OCI-M2 (cell line): Measurements from ENCODE around the gene TEX101.
"Not testable (repeated sequence)": the region's sequence is repeated elsewhere in the genome, so short reads cannot be mapped to it uniquely, and the experiment has no call there.

Source experiments
- DNase-seq: peaks from one replicate; lab custom pipeline; 2025; ENCODE audit not compliant: unreplicated experiment; lab: John Stamatoyannopoulos, UW

Gene TEX101, protein sequence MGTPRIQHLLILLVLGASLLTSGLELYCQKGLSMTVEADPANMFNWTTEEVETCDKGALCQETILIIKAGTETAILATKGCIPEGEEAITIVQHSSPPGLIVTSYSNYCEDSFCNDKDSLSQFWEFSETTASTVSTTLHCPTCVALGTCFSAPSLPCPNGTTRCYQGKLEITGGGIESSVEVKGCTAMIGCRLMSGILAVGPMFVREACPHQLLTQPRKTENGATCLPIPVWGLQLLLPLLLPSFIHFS

GRCh38 chr19:43414554-43414953 is at the start of gene TEX101:
Gene TEX101 (plus strand): TSS chr19:43414890. CDS start chr19:43415920, 1,030 bp downstream.
- no peak for DNase-seq

GRCh38 chr19:43365677-43366076 is 49.0 kb upstream of the TEX101 start:
- not testable (repeated sequence) for DNase-seq

GRCh38 chr19:43367822-43368221 is 46.9 kb upstream of the TEX101 start:
- DNase-seq = no peak

- not testable (repeated sequence) for DNase-seq
Observed at GRCh38 chr19:43368897-43369296, 45.8 kb upstream of the TEX101 start.

GRCh38 chr19:43371909-43372308 is 42.8 kb upstream of the TEX101 start:
- no peak for DNase-seq

- no peak for DNase-seq
Observed at GRCh38 chr19:43372462-43372861, 42.2 kb upstream of the TEX101 start.

GRCh38 chr19:43377624-43378023 is 37.1 kb upstream of the TEX101 start:
- DNase-seq = not testable (repeated sequence)

DNA sequence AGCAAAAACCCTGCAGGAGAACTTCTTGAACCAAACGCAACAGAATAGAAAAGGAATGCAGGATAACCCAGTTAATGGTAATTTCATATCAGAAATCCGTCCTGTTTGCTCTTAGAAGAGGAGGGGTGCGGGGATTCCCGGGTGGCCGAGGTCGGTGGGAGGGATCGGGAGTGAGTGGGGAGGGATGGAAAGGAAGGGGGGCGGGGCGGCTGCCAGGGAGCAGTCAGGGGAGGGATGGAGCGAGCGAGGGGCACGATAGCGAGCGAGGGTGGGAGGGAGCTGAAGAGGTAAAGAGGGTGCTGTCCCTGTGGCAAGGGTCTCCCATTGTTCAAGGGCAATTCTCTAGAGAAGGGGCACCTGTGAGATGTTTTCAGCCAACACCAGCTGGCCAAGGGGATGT is 34.7 kb upstream of the TEX101 start:
- no peak for DNase-seq

GRCh38 chr19:43380771-43381386 is 33.8 kb upstream of the TEX101 start:
- no peak for DNase-seq

DNA sequence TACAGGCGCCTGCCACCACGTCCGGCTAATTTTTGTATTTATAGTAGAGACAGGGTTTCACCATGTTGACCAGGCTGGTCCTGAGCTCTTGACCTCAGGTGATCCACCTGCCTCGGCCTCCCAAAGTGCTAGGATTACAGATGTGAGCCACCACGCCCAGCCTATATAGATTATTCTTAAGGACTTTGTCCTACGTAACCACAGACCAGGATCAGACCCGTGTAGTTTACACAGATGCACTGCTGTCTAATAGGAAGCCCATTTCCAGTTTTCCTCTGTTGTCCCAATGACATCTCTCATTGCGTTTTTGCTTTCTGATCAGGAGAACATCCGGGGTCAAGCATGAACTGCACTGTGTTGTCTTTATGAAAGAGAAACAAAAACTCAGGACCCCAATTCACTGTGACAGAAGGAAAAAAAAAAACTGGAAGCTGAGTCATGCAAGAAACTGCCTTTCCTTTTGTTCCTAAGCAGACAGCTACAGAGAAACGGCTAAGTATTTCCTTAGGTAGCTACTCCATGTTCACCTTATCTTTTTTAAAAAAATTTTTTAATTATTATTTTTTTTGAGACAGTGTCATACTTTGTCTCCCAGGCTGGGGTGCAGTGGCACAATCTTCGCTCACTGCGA is 32.0 kb upstream of the TEX101 start:
- DNase-seq = not testable (repeated sequence)

- DNase-seq = not testable (repeated sequence)
Observed at GRCh38 chr19:43383254-43383653, 31.4 kb upstream of the TEX101 start.

DNA sequence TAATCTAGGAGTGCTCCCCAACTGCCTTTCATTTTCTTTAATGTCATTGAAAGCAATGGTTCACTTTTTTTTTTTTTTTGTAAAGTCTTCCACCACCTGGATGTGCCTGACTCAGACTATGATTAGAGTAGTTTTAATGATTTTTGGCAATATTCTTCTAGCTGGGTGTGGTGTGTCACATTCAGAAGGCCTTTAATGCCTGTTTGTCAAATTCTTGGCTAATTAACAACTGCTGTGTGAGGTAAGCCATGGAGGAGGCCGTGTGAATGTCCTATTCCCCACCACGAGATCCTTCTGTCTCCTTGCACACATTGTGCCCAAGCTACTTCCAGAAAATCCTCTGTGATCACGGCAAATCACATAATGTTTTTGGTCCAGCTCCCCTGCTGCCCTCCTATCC is 30.9 kb upstream of the TEX101 start:
- DNase-seq = not testable (repeated sequence)

- DNase-seq = not testable (repeated sequence)
Observed at GRCh38 chr19:43390903-43391551, 23.7 kb upstream of the TEX101 start.

DNA sequence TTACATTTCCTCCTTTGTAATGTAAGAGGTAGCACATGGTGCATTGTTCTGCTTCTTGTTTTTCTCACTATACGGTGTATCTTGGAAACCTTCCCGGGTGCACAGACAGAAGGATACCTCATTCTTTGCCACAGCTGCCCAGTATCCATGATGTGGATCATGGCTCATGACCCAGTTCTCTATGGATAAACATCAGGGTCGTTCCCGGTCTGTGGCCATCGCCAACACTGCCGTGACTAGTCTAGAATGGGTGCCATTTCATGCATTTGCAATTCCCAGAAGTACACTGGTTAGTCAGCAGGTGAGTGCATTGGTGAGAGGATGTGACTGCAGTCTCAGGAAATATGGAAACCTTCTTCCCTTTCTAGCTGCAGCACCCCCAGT is 23.1 kb upstream of the TEX101 start:
- DNase-seq = not testable (repeated sequence)

DNA sequence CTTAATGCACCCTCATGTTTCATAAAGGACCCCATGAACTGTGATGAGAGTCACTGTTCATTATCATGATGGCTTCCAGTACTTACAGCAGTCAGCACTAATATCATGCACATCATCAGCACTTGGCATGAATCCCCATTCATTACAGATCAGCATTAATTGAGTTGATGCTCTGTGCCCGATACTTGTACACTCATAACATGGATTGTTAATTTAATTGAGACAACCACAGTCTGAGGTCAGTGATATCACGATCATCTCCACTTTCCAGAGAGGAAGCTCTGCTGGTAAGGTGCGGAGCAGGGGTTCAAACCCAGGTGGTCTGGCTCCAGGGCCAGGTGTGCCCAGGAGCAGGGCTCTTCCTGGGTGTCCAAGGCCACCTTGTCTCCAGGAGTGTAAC is 21.2 kb upstream of the TEX101 start:
- DNase-seq = not testable (repeated sequence)

DNA sequence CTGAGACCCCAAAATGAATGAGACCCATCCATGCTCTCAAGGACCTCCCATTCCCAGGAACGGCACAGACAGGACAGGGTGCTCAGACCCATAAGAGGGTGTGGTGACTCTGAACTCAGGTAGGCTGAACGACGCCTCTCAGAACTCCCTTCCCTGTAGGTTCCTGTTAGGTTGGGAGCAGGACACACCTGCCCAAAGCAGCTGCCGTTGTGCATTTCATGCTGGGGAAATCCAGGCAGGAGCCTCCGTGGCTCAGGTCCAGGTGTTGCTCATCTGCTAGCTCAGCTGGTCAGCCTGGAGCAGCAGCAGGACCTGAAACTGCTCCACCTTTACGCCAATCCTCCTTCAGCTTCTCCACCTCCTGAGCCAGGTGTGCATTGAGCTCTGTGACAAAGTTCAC is 19.1 kb upstream of the TEX101 start:
- DNase-seq = no peak

DNA sequence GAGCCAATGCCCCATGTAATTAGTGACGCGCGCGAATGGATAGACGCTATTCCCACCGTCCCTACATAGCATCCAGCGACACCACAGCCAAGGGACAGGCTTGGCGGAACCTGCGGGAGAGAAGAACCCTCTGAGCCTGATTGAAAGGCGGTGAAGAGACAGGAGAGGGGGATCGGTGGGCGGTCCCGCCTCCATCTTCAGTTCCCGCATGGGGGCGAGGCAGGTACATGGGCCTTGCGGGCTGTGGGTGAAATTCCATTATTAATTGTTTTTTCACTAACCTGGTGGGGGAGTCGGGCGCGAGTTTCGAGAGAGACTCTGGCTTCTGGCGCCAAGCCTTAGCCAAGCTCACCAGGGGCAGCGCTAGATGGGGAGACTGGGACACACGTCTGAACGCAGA is 8.4 kb upstream of the TEX101 start:
- DNase-seq = no peak

- no peak for DNase-seq
Observed at GRCh38 chr19:43407416-43408005, 7.2 kb upstream of the TEX101 start.

- no peak for DNase-seq
Observed at GRCh38 chr19:43408043-43408442, 6.6 kb upstream of the TEX101 start.

DNA sequence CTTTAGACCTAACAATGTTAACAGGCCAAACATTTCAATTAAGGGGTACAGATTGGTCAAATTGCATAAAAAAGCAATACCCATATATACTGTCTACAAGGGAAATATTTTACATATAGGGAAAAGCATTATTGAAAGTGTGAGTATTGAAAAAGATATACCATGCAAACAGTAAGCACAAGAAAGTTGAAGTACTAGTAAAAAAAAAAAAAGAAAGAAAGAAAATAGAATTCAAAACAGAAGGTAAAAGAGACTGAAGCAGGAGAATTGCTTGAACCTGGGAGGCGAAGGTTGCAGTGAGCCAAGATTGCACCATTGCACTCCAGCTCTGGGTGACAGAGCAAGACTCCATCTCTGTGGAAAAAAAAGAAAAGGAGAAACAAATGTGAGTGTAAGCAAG is 5.3 kb upstream of the TEX101 start:
- no peak for DNase-seq

- DNase-seq = no peak
Observed at GRCh38 chr19:43412441-43412840, 2.2 kb upstream of the TEX101 start.
